Prostate gland (tissue), 2 donors: ENCODE data around the gene USP43.

Source experiments
- POLR2A ChIP-seq: fragments of 450-650 bp; IDR thresholded peaks from one replicate; pipeline ENCODE4 v1.6.1; 2016; ENCODE audit warnings: antibody characterized with exemption, mild to moderate bottlenecking
- POLR2AphosphoS5 ChIP-seq: sonication (generic); formaldehyde crosslinking; IDR thresholded peaks from one replicate; pipeline ENCODE4 v1.6.1; 2017; ENCODE audit warnings: antibody characterized with exemption
- TF ChIP-seq, protein P1 (sequence below), 4 experiments: fragments of 200-600 bp in 2 of 4; fragments of 450-650 bp in 2 of 4; sonication (generic) in 2 of 4; IDR thresholded peaks; 1 replicate in 3 of 4; 2 replicates in 1 of 4; pipeline ENCODE4 v1.5.1; 2016 to 2019; ENCODE audit warnings: antibody characterized with exemption in 4 of 4, mild to moderate bottlenecking in 2 of 4, moderate library complexity in 2 of 4

DNA sequence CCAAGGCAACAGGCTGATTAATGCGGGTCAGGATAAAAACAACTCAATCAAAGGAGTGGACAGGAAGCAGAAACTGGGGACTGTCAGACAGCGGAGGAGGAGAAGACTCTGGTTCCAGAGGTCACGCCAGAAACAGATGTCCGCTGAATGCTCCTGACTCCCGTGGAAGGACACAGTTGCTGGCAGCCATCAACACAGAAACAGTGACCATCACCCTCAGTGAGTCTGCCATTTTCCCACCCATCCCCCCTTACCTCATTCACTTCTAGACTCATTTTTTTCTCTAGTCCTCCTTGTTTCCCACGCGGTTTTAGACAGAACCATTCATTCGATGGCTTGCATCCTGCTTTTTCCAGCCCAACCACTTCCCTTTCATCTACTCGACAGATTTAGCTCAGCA, 105.2 kb downstream of the USP43 start:
- TF ChIP-seq, protein P1, sequence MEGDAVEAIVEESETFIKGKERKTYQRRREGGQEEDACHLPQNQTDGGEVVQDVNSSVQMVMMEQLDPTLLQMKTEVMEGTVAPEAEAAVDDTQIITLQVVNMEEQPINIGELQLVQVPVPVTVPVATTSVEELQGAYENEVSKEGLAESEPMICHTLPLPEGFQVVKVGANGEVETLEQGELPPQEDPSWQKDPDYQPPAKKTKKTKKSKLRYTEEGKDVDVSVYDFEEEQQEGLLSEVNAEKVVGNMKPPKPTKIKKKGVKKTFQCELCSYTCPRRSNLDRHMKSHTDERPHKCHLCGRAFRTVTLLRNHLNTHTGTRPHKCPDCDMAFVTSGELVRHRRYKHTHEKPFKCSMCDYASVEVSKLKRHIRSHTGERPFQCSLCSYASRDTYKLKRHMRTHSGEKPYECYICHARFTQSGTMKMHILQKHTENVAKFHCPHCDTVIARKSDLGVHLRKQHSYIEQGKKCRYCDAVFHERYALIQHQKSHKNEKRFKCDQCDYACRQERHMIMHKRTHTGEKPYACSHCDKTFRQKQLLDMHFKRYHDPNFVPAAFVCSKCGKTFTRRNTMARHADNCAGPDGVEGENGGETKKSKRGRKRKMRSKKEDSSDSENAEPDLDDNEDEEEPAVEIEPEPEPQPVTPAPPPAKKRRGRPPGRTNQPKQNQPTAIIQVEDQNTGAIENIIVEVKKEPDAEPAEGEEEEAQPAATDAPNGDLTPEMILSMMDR (IDR thresholded peaks at IDR 0.05), result no peak
- TF ChIP-seq POLR2A (no peak), POLR2AphosphoS5 (no peak)
